Cardiac muscle cell (in vitro differentiated cells and primary cell): Measurements from ENCODE around the gene MVD. TPM values are rescaled to one million over a fixed set of nuclear protein-coding genes. Genes with fewer than 3 reads are reported as not detected.

Experiments
- DNase-seq, 2 donors: peaks; one replicate each; pipeline versions ENCODE4 v3.0.0 to v3.0.0-alpha.2; 2010 to 2017; ENCODE audit warnings: low read depth in 1 of 2, low spot score in 1 of 2
- H3K27ac ChIP-seq: fragments of 200-600 bp; sonication (generic); 2 replicates; pipeline ENCODE4 v1.5.1; 2016
- H3K27me3 ChIP-seq: fragments of 200-600 bp; sonication (generic); 2 replicates; pipeline ENCODE4 v1.6.0; 2016; ENCODE audit warnings: control low read depth
- H3K36me3 ChIP-seq: fragments of 200-600 bp; sonication (generic); 2 replicates; pipeline ENCODE4 v1.5.1; 2016; ENCODE audit warnings: control low read depth
- H3K4me1 ChIP-seq: fragments of 200-600 bp; sonication (generic); 2 replicates; pipeline ENCODE4 v1.8.1; 2017; ENCODE audit warnings: low read depth, mild to moderate bottlenecking, mixed run types
- H3K4me3 ChIP-seq: fragments of 200-600 bp; sonication (generic); 2 replicates; pipeline ENCODE4 v1.5.1; 2016; ENCODE audit warnings: mild to moderate bottlenecking
- H3K9me3 ChIP-seq: fragments of 200-600 bp; sonication (generic); 2 replicates; pipeline ENCODE4 v1.5.1; 2017; ENCODE audit warnings: low read depth, mild to moderate bottlenecking, control low read depth
- polyA plus RNA-seq: library from polyadenylated mRNA; unstranded; fragments of >200 nt; fragmentation: Nextera tagmentation; extraction: Ambion mirVana; gene quantifications from 2 replicates; pipeline ENCODE4 v1.2.1, GENCODE V29; 2016
- total RNA-seq: library from RNA; depleted of rRNA; stranded (reverse); fragments of >200 nt; gene quantifications from 2 replicates; pipeline ENCODE4 v1.2.3, GENCODE V29; 2016
- TF ChIP-seq, protein P1 (sequence below): IDR thresholded peaks from 2 replicates; pipeline ENCODE4 v1.5.1; 2012; ENCODE audit warnings: low read depth, mild to moderate bottlenecking, low read length

Gene MVD
- total and polyA plus RNA-seq, 2 experiments from 2014 or later, result 65.0 to 192 TPM

DNA sequence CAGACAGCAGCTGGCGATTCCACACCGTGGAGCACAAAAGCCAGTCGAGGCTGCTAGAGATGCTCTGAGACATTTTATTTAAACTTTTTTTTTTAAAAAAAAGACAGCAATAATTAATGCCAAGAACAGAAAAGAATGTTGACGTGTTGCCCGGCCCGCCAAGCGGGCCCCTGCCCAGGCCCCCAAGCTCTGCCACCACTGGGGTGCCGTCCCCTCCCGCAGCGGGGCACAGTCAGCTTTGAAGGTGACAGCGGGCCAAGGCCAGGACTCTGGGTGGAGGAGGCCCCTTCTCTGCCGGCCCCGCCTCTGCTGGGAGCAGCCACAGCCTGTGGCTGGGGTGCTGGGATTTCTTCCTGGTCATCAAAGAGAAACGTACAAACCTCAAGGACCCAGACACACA lies 33.5 kb upstream of the MVD start:
- TF ChIP-seq, protein P1, sequence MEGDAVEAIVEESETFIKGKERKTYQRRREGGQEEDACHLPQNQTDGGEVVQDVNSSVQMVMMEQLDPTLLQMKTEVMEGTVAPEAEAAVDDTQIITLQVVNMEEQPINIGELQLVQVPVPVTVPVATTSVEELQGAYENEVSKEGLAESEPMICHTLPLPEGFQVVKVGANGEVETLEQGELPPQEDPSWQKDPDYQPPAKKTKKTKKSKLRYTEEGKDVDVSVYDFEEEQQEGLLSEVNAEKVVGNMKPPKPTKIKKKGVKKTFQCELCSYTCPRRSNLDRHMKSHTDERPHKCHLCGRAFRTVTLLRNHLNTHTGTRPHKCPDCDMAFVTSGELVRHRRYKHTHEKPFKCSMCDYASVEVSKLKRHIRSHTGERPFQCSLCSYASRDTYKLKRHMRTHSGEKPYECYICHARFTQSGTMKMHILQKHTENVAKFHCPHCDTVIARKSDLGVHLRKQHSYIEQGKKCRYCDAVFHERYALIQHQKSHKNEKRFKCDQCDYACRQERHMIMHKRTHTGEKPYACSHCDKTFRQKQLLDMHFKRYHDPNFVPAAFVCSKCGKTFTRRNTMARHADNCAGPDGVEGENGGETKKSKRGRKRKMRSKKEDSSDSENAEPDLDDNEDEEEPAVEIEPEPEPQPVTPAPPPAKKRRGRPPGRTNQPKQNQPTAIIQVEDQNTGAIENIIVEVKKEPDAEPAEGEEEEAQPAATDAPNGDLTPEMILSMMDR, result no peak
- no peaks in the 10 kb centered on the region for H3K9me3 ChIP-seq
- no peak for DNase-seq
- no peaks in the 10 kb centered on the region for H3K27me3 ChIP-seq
- H3K4me1 ChIP-seq, result peaks cover 6% of the 10 kb centered on the region
- no peak overlapping the region for H3K27ac ChIP-seq
- peaks cover 7% of the 10 kb centered on the region for H3K36me3 ChIP-seq
- H3K4me3 ChIP-seq, result no peak overlapping the region

DNA sequence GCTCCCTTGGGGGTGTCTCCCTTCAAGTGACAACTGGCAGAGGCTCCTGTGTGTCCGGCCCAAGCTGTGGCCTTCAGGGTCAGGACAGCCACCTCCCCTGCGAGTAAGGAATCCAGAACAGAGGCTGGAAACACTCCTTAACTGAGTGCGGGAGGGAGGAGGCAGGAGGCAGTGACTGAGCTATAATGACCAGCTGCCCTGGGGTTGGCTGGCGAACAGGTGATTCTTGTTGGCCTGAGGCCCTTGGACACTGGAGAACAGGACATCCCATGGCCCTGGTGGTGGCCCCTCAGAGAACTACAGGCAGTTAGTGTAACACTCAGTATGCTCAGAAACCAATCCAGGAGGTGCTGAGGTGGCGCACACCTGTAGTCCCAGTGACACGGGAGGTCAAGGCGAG lies 32.9 kb upstream of the MVD start:
- no peak for DNase-seq
- H3K4me3 ChIP-seq, result no peak overlapping the region
- TF ChIP-seq, protein P1, result no peak
- H3K27ac ChIP-seq, result no peak overlapping the region
- H3K27me3 ChIP-seq, result no peaks in the 10 kb centered on the region
- H3K4me1 ChIP-seq, result peaks cover 6% of the 10 kb centered on the region
- H3K9me3 ChIP-seq, result no peaks in the 10 kb centered on the region
- H3K36me3 ChIP-seq, result peaks cover 7% of the 10 kb centered on the region

DNA sequence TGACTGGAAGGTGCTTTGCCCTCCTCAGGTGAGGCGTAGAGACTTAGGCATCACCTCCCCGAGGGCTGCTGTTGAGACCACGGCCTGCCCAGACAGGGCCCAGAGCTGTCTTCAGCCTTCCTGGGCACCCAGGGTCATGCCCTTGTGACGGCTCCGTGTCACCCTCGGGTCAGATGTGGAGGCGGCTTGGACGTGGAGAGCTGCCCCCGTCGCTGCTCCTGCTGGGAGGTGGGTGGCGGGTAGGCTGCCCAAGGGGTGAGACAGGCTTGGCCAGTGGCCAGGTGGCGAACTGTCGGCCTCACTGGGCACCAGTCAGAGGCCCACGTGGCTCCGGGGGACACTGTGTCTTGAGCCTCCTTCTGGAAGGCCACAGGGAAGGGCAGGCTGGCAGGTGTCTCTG lies 32.3 kb upstream of the MVD start:
- Histone ChIP-seq H3K4me1 (peaks cover 6% of the 10 kb centered on the region), H3K36me3 (peaks cover 7% of the 10 kb centered on the region), H3K9me3 (no peaks in the 10 kb centered on the region), H3K27me3 (no peaks in the 10 kb centered on the region), H3K27ac (no peak overlapping the region), H3K4me3 (no peak overlapping the region)
- no peak for DNase-seq
- TF ChIP-seq, protein P1, result no peak

DNA sequence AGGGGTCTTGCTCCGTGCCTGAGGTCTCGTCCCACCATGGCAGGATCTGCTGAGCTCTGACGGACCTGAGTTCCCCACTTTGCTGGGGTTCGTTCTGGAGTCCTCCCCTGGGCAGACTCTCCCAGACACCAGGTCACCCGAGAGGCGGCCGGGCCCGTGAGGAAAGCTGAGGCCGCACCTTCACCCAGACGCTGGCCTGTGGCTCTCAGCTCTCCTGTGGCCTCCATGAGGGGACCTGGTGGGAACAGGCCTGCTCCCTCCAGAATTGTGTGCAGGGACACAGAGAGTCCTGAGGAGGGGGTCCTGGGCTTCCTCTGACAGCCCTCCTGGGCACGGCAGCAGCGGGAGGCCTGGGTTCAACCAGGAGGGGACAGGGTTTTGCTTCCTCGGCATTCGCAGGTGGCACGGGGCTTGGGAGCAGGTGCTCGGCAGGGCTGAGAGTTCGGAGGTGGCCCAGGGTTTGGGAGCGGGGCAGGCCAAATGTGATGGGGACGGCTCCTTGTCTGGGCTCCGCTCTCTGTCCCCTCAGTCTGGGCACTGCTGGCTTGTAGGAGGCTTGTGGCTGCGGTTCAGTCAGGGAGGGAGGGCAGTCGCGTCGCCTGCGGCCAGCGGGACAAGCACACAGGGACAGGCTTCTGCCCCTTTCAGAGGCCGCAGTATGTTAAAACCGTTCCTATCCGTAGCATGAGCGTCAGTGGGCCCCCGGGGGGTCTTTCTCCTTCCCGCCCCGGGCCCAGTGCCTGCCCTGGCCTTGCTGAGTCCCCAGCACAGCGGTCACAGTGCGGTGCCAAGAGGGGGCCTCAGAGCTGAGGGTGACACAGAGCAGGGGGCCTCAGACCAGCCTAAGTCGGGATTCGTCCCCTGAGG lies 31.6 kb upstream of the MVD start:
- no peaks in the 10 kb centered on the region for H3K27me3 ChIP-seq
- peaks cover 6% of the 10 kb centered on the region for H3K4me1 ChIP-seq
- DNase-seq, result no peak
- H3K36me3 ChIP-seq, result peaks cover 7% of the 10 kb centered on the region
- H3K4me3 ChIP-seq, result no peak overlapping the region
- H3K9me3 ChIP-seq, result no peaks in the 10 kb centered on the region
- no peak overlapping the region for H3K27ac ChIP-seq
- TF ChIP-seq, protein P1, result no peak

DNA sequence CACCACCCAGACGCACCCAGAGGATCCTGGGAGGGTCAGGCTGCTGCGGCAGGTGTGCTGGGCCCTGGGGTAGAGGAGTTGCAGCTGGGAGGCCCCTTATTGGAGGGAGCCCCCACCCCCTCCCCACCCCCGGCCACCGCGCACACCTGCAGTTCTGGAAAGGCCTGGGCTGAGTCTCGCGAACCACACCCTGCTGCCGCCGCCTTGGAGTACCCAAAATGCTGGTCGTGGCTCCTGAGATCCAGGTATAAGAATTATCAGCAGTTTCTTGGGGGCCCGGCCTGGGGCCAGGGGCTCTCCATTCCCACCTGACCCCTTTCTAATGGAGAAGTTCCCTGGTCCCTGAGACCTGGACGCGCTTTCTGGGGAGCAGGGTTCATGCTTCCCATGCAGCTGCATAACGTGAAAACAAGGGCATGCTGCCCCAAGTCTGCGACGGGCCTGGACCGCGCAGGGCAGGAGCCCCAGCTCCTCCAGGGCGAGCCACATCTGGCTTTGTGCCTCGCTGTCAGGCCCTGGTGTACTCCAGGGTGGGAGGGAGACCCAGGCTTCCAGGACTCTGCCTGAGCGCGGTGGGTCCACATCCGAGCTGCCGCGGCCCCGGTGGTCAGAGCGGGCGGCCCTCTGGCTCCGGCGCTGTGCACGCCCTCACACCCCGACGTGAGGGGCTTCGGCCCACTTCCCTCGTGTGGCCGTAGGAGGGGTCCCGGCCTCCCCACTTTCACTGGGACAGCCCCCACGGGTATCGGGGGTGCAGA lies 30.7 kb upstream of the MVD start:
- no peak overlapping the region for H3K4me3 ChIP-seq
- peaks cover 9% of the 10 kb centered on the region for H3K4me1 ChIP-seq
- no peak overlapping the region for H3K27ac ChIP-seq
- H3K27me3 ChIP-seq, result no peaks in the 10 kb centered on the region
- DNase-seq, result no peak
- TF ChIP-seq, protein P1, result no peak
- no peaks in the 10 kb centered on the region for H3K9me3 ChIP-seq
- peaks cover 7% of the 10 kb centered on the region for H3K36me3 ChIP-seq
